ENCODE results near the gene PDE4B. TPM values are rescaled to one million over a fixed set of nuclear protein-coding genes. Genes with fewer than 3 reads are reported as not detected.
A peak's percentile ranks its signal among the peaks of the same experiment; 100 is the strongest.

The PDE4B gene
- total RNA-seq, 2 experiments from 2014 or later, result 42.2 to 71.2 TPM

DNA sequence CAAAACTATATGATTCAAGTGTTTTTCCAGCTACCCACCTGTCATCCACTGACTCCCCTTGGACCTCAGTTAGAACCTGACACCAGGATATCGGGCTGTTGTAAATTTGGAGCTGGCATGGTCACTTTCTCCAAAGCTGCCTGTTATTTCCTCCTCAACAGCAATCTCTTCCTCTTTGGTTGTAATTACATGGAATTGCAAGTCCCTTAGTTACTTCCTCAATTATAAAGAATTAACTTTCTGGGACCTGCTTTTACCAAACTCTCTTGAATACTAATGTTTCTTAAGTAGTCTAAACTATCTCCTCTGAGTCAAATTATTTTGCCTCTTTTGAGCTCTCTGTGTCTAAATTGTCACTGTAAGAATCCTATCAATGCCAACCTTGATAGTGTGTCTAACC lies 590.9 kb downstream of the PDE4B start:
- DNase-seq (no peak), ATAC-seq (no peak)
- Mint-ChIP-seq H3K27me3 (no peaks in the 10 kb centered on the region), H3K36me3 (peaks cover 45% of the 10 kb centered on the region), H3K9me3 (ENCODE audit: low read depth) (peaks cover 33% of the 10 kb centered on the region), H3K4me1 (peaks cover 15% of the 10 kb centered on the region), H3K27ac (no peak overlapping the region), H3K4me3 (no peak overlapping the region)
- CTCF ChIA-PET, result no interaction called here

DNA sequence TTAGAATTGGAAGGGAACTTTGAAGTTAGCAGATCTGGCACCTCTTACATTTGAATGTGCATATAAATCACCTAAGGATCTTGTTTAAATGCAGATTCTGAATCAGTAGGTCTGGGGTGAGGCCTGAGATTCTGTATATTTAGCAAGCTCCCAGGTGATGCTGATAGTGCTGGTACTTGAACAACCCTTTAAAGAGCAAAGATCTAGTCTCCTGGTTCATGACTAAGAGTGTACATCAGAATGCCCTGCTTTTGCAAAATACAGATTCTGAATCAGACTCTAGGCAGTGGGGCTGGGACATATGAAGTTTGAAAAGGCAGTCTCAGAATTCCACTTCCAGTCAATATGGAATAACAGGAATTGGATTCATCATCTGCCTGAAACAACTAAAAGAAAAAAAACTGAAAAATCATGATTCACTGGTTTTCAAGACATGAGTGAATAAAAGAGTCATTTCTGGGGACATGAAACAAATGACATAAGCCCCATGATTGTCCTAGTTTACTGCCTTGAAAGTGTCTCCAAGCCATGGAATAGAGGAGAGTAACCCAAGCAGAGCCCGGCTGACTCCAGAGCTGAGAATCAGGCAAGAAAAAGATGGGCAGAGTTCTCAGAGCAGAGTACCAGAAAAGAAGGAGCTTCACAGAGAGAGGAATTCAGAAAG lies 591.7 kb downstream of the PDE4B start:
- H3K36me3 Mint-ChIP-seq, result peaks cover 46% of the 10 kb centered on the region
- no peak overlapping the region for H3K27ac Mint-ChIP-seq
- DNase-seq, result no peak
- no peak overlapping the region for H3K4me3 Mint-ChIP-seq
- ATAC-seq, result no peak
- H3K27me3 Mint-ChIP-seq, result no peaks in the 10 kb centered on the region
- CTCF ChIA-PET, result no interaction called here
- peaks cover 15% of the 10 kb centered on the region for H3K4me1 Mint-ChIP-seq
- peaks cover 35% of the 10 kb centered on the region for H3K9me3 Mint-ChIP-seq (ENCODE audit: low read depth)

DNA sequence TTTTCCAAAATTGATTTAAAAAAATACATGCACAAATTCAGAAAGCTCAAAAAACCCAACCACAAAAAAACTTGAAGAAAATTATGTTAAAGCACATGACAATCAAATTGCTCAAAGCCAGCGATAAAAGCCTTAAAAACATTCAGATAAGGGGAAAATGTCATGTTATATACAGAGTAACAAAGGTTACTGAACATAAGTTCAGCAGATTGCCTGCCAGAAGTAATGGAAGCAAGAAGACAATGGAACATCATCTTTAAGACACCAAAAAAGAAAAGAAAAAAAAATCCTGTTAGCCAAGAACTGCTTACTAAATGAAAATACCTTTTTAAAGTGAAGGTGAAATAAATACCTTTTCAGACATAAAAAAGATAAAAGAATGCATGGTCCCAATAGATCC lies 594.0 kb downstream of the PDE4B start:
- Mint-ChIP-seq H3K4me1 (no peaks in the 10 kb centered on the region), H3K36me3 (peaks cover 45% of the 10 kb centered on the region), H3K27me3 (no peaks in the 10 kb centered on the region), H3K27ac (no peak overlapping the region), H3K4me3 (no peak overlapping the region), H3K9me3 (ENCODE audit: low read depth) (peaks cover 42% of the 10 kb centered on the region)
- no peak for ATAC-seq
- DNase-seq, result no peak
- CTCF ChIA-PET, result no interaction called here

DNA sequence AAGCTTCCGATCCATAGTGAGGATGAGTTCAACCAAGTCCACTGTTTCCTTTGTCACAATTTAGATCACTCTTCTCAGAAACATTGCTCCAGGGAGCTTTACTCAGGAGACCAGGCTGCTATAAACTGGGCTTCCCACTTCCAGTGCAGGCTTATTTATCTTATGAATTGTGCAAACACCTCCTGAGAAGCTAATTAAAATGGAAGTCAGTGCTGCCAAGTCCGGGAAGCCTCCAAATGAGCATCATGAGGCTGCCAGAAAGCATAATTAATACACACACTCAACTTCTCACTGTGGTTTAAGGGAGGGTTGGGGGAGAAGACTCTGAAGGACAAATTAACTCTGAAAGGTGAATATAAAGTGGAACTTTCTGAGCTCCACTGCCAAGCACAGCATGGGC lies 596.2 kb downstream of the PDE4B start:
- Mint-ChIP-seq H3K4me3 (no peak overlapping the region), H3K9me3 (ENCODE audit: low read depth) (peaks cover 27% of the 10 kb centered on the region), H3K27ac (no peak overlapping the region), H3K27me3 (no peaks in the 10 kb centered on the region), H3K36me3 (peaks cover 30% of the 10 kb centered on the region), H3K4me1 (no peaks in the 10 kb centered on the region)
- CTCF ChIA-PET, result interaction anchor here (1.0 kb wide), 1 partner anchor 46 kb away, joined by 3 read pairs; no protein-coding TSS in a partner anchor
- DNase-seq (no peak), ATAC-seq (no peak)

DNA sequence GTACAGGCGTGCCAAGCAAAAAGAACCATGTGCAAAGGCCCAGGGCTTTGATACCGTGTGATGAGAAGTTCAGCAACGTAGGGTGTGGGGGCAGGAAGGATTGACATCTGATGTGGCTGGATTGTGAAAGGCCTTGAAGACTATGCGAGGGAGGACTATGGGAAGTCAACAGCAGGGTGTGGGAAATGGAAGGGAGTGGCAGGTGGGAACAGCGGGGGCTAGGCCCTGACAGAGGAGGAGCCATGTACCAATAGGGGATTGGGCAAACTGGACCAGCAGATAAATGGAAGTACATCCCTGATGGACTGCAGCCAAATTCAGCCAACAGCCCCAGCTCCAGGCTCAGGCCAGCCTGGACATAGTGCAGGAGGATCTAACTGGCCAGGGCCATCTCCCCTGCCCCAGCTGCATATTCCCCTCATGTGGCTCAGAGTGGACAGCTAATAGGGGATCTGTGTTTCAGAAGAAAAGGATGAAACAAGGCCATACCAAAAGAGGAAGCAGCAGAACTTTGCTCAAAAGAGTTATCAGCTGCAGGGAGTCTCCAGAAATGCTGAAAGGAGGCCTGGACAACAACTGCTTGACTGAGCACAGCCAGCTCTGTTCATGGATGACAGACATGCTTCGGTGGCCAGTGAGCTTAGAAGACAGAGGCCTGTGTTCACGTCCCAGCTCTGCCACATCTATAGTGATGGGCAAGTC lies 601.0 kb downstream of the PDE4B start:
- DNase-seq (no peak), ATAC-seq (no peak)
- Mint-ChIP-seq H3K27me3 (no peaks in the 10 kb centered on the region), H3K4me3 (no peak overlapping the region), H3K27ac (no peak overlapping the region), H3K36me3 (peaks cover 7% of the 10 kb centered on the region), H3K9me3 (ENCODE audit: low read depth) (peaks cover 8% of the 10 kb centered on the region), H3K4me1 (peaks cover 13% of the 10 kb centered on the region)
- CTCF ChIA-PET, result interaction anchor here (1.5 kb wide), 1 partner anchor 42 kb away, joined by 3 read pairs; no protein-coding TSS in a partner anchor

DNA sequence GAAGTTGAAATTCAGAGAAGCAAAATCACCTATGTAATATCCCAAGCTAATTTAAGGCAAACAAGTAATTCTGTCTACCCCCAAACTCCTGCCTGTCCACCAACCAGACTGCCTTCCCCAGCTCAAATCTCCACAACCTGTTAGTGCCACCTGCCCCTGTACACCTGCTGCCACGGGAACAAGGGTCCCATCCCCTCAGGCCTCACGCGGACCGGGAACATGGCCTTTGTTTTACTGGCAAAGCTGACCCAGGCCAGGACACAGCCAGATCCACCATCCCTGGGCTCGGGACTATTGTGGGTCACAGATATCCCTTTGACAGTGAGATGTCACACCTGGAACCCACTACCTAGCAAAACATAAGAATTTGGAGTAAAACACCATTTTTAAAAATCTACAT lies 601.9 kb downstream of the PDE4B start:
- Mint-ChIP-seq H3K36me3 (peaks cover 6% of the 10 kb centered on the region), H3K27ac (no peak overlapping the region), H3K27me3 (no peaks in the 10 kb centered on the region), H3K4me1 (peaks cover 17% of the 10 kb centered on the region), H3K9me3 (ENCODE audit: low read depth) (peaks cover 5% of the 10 kb centered on the region), H3K4me3 (no peak overlapping the region)
- CTCF ChIA-PET, result interaction anchor here (1.5 kb wide), 1 partner anchor 42 kb away, joined by 3 read pairs; no protein-coding TSS in a partner anchor
- no peak for ATAC-seq
- DNase-seq, result no peak

DNA sequence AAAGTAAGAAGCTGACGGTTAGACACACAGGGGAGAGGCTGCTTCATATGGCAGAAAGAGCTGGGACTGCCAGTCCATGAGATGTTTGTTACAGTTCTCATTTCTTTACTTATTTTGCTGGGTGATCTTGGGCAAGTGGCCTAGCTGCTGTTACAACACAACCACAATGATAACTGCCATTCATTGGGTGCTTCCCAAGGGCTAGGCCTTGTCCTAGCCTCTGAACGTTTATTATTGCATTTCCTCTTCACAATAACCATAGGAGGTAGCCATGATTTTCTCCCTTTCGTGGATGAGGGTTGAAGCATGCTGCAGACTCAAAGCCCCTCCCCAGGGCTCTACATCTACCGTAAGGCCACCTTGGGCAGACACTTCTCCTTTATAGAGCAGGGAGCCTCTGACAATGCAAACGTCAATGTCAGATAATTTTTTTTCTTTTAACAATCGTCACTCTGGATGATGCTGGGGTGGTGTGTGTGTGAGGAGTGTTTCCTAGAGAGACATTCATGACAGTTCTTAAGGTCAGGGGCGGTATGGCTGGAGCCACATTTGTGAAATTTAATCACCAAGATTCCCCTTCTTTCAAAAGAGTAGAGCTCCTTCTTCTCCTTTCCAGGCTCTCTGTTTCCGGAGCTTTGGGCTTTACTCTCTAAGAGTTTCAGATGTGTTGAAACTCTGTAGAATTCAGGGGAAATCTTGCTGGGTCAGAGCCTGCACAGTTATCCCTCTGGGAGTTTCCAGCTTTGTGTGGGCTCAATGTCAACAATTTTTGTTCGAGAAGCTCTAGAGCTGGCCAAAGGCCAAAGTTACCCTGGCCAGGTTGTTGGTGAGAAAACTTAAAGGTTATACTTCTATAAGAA lies 602.7 kb downstream of the PDE4B start:
- Mint-ChIP-seq H3K4me3 (no peak overlapping the region), H3K27me3 (no peaks in the 10 kb centered on the region), H3K36me3 (peaks cover 4% of the 10 kb centered on the region), H3K9me3 (ENCODE audit: low read depth) (peaks cover 3% of the 10 kb centered on the region), H3K4me1 (peaks cover 26% of the 10 kb centered on the region), H3K27ac (no peak overlapping the region)
- DNase-seq (no peak), ATAC-seq (no peak)
- CTCF ChIA-PET, result interaction anchor here (1.1 kb wide), 1 partner anchor 52 kb away, joined by 3 read pairs; no protein-coding TSS in a partner anchor

DNA sequence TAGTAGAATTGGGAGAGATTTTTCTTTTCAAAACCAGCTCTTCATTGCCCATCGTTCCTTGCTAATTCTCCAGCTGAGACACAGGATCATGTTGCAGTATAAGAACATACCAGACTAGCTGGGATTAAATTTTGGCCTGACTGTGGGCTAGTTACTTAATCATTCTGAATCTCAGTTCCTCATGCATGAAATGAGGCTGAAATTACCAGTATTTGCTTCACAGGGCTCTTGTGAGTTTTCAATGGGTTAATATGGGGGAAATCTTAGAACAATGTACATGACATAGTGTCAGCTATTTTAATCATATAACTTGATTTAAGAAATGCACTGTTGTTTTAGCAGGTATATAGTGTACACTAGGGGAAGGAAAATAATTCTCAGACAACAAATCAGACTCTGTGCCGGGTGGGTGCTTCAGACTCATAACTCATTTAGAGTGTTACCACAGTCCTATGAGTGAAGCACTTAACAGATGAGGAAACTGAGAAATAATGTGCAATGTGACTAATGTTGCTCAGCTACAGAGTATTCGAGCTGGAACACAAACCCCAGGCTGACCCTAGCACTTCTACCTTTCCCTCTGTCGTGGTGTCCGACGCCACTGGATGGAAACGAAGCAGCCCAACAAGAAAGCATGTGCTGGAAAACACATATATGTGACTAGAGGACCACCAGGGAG lies 603.7 kb downstream of the PDE4B start:
- CTCF ChIA-PET, result interaction anchor here (1.1 kb wide), 1 partner anchor 53 kb away, joined by 3 read pairs; no protein-coding TSS in a partner anchor
- no peak for DNase-seq
- no peak for ATAC-seq
- no peaks in the 10 kb centered on the region for H3K9me3 Mint-ChIP-seq (ENCODE audit: low read depth)
- peaks cover 34% of the 10 kb centered on the region for H3K4me1 Mint-ChIP-seq
- no peaks in the 10 kb centered on the region for H3K27me3 Mint-ChIP-seq
- H3K4me3 Mint-ChIP-seq, result no peak overlapping the region
- H3K27ac Mint-ChIP-seq, result no peak overlapping the region
- H3K36me3 Mint-ChIP-seq, result peaks cover 2% of the 10 kb centered on the region

DNA sequence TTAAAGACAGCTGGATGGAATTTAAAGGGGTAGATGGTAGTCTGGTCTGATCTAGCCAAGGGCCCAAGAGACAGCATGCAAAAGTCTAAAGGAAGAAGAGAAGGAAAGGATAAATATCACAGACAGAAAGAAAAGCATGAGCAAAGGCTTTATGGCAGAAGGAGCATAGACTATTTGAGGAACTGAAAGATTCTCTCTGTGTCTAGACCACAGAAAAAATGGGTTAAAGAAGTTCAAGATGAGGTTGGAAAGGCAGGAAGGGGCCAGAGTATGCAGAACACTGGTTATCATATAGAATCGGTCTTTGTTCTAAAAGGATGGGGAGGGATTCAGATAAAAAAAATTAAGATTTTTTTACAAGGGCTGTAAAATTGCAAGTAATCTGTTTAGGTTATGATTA lies 604.5 kb downstream of the PDE4B start:
- Mint-ChIP-seq H3K27me3 (no peaks in the 10 kb centered on the region), H3K27ac (no peak overlapping the region), H3K4me3 (no peak overlapping the region), H3K9me3 (ENCODE audit: low read depth) (no peaks in the 10 kb centered on the region), H3K4me1 (peaks cover 41% of the 10 kb centered on the region), H3K36me3 (peaks cover 2% of the 10 kb centered on the region)
- no peak for DNase-seq
- CTCF ChIA-PET, result no interaction called here
- ATAC-seq, result no peak

DNA sequence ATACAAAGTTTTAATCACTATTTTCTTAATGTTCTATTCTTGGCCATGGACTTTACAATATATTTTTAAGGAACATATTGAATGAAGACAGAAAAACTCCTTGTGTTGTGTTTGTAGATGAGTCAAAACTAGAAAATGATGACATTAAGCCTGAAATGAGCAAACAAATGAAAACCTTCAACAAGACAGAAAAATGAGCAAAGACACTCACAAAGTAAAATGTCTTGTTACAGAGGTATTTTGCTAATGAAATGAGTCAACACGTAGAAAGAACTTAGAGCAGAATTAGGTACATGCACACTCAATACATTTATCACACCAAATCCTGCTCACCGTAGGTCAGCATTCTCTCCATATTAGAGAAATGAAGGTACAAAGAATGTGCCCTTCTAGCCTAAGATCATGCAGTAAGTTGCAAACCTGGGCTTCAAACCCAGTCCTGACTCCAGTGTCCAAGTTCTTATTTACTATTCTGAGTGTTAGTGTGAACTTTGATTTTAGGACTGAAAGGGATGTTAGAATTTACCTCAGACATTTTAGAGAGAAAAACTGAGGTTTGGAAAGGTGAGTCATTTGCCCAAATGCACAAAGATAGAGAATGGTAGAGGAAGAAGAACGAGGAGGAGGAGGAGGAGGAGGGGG lies 607.3 kb downstream of the PDE4B start:
- peak; percentile 84 for ATAC-seq

DNA sequence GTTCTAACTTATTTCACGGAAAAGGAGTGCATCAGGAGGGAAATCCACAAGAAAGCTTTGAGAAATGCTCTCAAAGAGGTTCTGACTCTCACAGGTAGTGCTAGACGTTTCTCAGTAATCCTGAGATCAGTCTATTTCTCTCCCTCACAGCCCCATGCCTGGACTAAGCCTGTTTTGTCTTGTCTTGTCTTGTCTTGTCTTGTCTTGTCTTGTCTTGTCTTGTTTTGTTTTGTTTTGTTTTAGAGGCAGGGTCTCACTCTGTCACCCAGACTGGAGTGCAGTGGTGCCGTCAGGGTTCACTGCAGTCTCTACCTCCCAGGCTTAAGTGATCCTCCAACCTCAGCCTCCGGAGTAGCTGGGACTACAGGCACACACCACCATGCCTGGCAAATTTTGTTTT lies 608.0 kb downstream of the PDE4B start:
- Mint-ChIP-seq H3K9me3 (ENCODE audit: low read depth) (no peaks in the 10 kb centered on the region), H3K4me1 (peaks cover 43% of the 10 kb centered on the region), H3K27me3 (no peaks in the 10 kb centered on the region), H3K27ac (peak overlapping the region; percentile 80), H3K36me3 (peaks cover 2% of the 10 kb centered on the region), H3K4me3 (peak overlapping the region; percentile 17)
- DNase-seq (no peak), ATAC-seq (no peak)
- CTCF ChIA-PET, result no interaction called here

More for the DNA sequence above, 607.3 kb downstream of the PDE4B start:
- CTCF ChIA-PET, result interaction anchor here (1.4 kb wide), 1 partner anchor 36 kb away, joined by 5 read pairs; no protein-coding TSS in a partner anchor
- DNase-seq, result no peak
- Mint-ChIP-seq H3K27ac (peak overlapping the region; percentile 58), H3K36me3 (peaks cover 2% of the 10 kb centered on the region), H3K4me1 (peaks cover 43% of the 10 kb centered on the region), H3K9me3 (ENCODE audit: low read depth) (no peaks in the 10 kb centered on the region), H3K4me3 (peak overlapping the region; percentile 0), H3K27me3 (no peaks in the 10 kb centered on the region)

DNA sequence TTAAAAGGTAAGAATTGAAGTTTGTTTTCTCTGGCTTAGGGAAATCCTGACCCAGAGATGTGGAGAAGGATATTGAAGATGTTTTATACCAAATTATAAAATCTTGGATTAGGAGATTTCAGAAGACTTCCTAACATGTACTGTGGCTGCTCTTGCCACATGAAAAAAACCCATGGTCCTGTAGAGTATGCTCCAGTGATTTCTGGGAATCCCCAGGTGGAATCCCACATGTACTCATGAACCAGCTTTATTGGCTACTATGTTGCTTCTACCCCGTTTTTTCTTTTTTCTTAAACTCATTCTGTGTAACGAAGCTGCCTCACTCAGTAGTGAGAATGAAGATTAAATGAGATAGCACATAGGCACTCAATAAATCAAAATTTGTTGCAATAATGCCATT lies 608.5 kb downstream of the PDE4B start:
- Mint-ChIP-seq H3K9me3 (ENCODE audit: low read depth) (no peaks in the 10 kb centered on the region), H3K4me1 (peaks cover 43% of the 10 kb centered on the region), H3K4me3 (no peak overlapping the region), H3K36me3 (peaks cover 2% of the 10 kb centered on the region), H3K27me3 (no peaks in the 10 kb centered on the region), H3K27ac (no peak overlapping the region)
- DNase-seq, result no peak
- CTCF ChIA-PET, result no interaction called here
- no peak for ATAC-seq
